ENCODE data around the gene DNAJC8.
A peak's percentile ranks its signal among the peaks of the same experiment; 100 is the strongest.

Gene DNAJC8

GRCh38 chr1:28200234-28200873 is 32.5 kb downstream of the DNAJC8 start:
- no peak for DNase-seq (ENCODE audit: low read depth)

DNA sequence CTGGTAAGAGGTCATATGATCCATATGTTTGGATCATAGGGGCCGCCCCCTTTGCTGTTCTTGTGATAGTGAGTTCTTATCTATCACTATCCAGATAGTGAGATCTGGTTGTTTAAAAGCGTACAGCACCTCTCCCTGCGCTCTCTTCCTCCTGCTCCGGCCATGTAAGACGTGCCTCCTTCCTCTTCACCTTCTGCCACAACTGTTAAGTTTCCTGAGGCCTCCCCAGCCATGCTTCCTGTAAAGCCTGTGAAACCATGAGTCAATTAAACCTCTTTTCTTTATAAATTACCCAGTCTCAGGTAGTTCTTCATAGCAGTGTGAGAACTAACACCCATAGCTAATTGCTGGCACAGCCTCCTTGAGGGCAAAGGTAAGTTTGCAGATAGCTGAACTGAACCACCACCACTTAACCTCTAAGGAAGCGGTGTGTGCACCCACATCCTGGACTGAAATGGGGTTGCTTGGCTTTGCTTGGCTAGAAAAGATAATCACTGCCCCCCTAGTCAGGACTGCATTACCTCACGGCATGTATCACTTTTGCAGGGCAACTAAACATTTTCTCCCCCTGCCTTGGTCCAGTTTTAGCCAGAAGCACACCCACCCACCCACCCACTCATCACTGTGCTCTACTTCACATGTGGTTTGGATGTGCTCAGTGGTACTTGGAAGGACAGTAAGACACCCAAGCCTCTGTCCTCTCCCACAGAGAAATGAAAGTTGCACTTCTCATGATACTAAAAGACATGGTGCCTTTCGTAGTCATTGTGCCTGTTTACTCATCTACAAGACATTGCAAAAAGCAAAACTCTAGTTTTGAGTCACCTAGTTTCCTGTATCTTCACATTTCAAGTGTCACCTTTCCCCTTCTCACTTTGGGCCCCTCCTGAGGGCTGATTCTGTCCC is 33.2 kb downstream of the DNAJC8 start:
- DNase-seq (ENCODE audit: low read depth) = peak; percentile 15

- DNase-seq (ENCODE audit: low read depth) = no peak
Measured at GRCh38 chr1:28197682-28198415, 35.0 kb downstream of the DNAJC8 start.

GRCh38 chr1:28196330-28196729 is 36.5 kb downstream of the DNAJC8 start:
- DNase-seq (ENCODE audit: low read depth) = no peak

- no peak for DNase-seq (ENCODE audit: low read depth)
Measured at GRCh38 chr1:28195780-28196179, 37.0 kb downstream of the DNAJC8 start.

DNA sequence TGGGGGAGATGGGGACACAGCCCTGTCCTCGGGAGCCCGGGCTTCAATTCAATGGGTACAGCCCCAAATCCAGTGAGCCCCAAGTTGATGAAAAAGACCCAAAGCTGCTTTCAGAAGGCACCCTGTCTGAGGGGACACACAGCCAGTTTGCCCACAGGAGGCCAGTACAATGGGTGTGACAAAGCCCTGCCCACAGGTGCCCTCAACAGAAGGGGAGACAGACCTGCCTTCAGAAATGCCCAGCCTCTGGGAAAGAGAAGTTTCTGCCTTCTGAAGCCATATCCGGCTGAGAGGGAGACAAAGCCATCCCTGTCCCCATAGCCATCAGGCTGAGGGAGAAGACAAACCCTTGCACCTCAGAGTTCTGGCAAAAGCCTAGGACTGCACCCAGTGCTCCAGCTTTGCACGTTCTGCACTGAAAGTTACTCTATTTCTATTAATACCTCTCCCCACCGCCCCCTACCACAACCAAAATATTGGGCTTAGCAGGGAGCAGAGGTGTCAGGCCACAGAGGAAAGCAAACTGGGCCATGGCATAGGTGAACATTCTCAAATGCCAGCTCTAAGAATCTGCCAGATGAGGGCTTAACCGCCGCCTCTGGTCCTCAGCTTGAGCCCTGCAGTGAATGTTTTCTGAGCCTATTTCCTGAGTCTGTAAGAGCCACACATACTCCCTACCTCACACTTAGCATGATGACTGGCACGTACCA is 38.3 kb downstream of the DNAJC8 start:
- DNase-seq (ENCODE audit: low read depth) = no peak

DNA sequence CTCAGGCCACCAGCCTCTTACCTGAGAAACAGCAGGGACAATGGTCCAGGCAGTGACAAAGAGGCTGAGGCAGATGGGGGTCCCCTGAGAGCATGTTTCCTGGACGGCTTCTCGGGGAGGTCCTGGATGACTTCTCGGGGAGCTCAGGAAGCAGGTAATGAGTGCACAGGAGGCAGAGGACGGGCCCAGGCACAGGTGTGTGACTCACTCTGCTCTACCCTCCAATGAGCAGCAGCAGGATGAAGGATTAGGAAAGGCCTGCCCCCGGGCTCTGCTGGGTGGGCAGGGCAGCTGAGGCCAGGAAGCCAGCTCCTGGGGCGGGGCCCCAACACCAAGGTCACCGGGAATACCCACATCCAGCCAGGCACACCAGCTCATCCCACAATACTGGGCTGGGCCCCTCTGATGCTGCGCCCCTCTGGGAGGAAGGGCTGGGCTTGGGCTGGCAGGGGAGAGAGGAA is 39.1 kb downstream of the DNAJC8 start:
- no peak for DNase-seq (ENCODE audit: low read depth)

DNA sequence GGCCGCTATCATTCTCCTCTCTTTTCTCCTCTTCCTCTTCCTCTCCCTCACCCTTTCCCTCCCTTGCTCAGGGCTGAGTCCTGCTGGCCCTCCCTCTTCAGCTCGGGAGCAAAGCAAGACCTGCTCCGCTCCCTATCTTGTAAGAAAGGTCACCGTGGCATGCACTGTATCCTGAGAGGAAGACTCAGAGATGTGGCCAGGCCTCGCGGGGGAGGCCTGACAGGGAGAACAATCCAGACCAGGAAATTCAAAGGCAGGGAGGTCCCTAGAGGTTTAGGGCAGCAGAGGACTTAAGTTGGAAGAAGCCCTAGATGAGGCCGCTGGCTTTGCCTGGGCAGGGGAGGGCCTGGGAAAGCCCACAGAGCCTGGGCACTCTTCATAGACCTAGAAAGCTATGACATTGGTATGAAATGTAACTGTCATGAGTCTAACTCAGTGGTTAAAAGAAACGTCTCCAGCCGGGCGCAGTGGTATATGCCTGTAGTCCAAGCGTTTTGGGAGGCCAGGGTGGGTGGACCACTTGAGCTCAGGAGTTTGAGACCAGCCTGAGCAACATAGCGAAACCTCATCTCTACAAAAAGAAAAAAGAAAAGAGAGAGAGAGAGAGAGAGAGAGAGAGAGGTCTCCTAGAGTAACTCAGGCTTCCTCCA is 41.7 kb downstream of the DNAJC8 start:
- DNase-seq (ENCODE audit: low read depth) = no peak

DNA sequence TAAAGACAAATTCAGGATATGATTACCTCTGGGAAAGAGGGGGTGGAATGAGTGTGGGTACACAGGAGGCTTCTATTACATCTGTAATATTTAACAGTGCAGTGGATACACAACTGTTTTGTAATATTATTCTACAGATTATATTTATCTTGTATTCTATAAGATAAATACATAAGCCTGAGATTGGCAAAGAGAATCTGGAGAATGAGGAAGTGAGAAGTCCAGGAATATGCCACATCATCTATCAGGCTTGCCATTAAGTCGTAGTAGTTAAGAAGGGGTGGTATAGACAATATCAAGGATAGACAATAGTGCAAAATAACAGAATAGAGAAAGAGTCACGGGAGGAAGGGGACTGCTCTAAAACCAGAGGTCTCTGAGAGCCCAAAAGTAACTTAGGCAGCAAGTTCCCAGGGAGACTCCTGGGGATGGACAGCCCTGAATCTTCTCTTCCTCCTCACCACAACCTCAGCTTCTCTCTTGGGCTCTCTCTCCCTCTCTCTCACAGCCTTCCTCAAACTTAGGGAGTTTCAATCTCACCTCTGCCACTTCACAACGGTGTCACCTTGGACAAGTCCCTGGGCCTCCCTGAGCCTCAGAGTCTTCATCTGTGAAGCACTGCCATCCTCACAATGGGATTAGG is 42.4 kb downstream of the DNAJC8 start:
- no peak for DNase-seq (ENCODE audit: low read depth)

- no peak for DNase-seq (ENCODE audit: low read depth)
Measured at GRCh38 chr1:28185071-28185470, 47.8 kb downstream of the DNAJC8 start.

GRCh38 chr1:28180306-28181305 is 52.2 kb downstream of the DNAJC8 start:
- DNase-seq (ENCODE audit: low read depth) = no peak

DNA sequence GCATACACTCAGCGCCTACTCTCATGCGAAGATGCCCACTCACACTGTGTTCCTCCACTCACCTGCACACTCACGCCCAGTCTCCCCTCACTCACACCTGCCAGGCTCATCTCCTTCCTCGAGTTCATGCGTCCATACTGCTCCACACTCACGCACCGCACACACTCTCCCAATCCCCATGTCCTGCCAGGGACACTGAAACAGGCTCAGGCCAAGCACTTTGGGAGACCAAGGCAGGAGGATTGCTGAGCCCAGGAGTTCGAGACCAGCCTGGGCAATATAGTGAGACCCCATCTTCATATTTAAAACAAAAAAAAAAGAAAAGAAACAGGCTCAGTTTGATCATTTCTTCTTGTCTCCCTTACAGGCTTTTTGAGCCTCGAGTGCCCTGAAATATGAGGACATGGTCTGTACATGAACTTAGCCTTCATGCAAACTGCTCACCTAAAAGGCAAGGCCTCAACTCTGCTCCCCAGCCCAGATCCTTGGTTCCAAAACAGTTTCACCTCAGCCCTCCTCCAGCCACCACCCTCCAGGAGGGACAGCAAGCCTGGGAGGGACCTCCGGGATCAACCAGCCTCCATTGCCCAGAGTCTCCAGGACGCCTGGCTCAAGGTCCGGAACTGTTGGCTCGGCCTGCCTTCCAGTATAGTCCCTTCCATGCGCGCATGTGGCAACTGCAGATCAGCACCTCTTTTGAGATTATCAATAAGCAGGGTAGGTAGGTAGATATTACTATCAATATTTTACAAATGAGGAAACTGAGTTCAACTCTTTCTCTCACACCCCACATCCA is 53.9 kb downstream of the DNAJC8 start:
- DNase-seq (ENCODE audit: low read depth) = no peak

DNA sequence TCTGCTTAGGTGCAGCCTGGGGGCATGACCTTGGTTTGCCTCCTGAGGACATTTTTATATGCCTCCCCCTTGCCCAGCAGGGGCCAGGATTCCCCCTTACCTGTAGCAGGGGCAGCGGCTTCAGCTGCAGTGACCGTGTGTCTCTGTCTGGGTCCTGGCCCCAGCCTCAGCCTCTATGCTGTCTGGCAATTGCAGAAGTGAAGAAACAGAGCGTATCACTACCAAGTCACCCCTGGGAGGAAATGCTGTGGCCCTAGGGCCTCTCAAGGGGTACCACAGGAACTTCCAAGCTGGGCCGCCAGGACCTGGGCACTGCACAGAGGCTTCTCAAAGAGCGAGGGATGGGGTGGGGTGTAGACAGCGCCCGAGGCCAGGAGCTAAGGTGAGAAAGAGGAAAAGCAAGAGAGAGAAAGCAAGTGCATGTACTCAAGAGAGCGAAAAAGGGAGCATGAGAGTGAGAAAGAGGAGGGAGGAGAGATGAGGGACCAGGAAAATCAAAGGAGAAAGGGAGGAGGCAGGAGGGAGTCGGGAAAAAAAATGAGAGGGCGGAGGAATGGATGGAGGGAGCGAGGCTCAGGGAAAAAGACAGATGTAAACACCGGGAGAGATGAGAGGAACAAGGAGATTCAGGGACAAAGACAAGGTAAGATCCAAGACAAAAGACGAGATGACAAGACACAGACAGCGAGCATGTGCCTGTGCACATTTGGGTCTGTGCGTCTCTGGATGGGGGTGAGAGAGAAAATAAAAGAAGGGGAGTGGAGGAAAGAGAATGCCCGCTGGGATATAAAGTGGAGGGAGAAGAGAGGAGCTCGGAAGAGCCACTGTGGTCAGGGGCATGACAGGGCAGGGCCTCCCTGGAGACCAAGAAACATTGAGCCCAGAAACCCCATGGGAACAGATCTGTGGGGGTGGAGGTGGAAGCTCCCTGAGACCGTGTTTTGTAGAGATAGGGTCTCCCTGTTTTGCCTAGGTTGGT is 56.0 kb downstream of the DNAJC8 start, which contains the start of gene PTAFR:
PTAFR (minus strand) TSS at position 199 of the 979 bp plus-strand sequence. CDS start 25,669 bp downstream, outside the sequence.
- DNase-seq (ENCODE audit: low read depth) = no peak

DNA sequence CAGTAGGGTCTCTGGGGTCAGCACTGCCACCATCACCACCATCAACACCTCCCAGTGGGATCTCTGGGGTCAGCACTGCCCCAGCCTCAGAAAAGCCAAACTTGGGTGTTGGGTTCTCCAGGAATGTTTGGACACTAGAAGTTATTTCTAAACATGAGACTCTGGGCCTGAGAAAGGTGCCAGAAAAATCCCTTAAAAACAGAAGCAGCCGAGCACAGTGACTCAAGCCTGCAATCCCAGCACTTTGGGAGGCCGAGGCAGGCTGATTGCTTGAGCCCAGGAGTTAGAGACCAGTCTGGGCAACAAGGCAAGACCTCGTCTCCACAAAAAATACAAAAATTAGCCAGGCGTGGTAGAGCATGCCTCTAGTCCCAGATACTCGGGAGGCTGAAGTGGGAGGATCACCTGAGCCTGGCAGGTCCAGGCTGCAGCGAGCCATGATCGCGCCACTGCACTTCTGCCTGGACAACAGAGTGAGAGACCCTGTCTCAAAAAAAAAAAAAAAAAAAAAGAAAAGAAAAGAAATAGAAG is 56.8 kb downstream of the DNAJC8 start:
- DNase-seq (ENCODE audit: low read depth) = no peak

DNA sequence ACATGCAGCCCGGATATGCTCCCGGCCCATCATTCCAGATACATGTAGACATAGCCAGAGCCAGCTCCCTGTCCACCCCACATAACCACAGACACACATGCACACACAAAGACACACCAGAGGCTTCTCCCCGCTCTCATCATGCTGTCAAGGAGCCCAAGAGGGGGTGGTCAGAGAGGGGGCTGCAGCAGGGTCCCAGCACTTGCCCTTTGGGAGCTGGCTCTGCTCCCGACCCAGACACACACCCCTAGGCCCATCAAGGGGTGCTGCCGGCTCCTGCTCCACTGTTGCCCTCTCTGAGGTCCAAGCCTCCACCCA is 58.9 kb downstream of the DNAJC8 start:
- DNase-seq (ENCODE audit: low read depth) = no peak

- DNase-seq (ENCODE audit: low read depth) = no peak
Measured at GRCh38 chr1:28173151-28173979, 59.5 kb downstream of the DNAJC8 start.
